ENCODE measurements around the gene FER1L5.

FER1L5 gene

DNA sequence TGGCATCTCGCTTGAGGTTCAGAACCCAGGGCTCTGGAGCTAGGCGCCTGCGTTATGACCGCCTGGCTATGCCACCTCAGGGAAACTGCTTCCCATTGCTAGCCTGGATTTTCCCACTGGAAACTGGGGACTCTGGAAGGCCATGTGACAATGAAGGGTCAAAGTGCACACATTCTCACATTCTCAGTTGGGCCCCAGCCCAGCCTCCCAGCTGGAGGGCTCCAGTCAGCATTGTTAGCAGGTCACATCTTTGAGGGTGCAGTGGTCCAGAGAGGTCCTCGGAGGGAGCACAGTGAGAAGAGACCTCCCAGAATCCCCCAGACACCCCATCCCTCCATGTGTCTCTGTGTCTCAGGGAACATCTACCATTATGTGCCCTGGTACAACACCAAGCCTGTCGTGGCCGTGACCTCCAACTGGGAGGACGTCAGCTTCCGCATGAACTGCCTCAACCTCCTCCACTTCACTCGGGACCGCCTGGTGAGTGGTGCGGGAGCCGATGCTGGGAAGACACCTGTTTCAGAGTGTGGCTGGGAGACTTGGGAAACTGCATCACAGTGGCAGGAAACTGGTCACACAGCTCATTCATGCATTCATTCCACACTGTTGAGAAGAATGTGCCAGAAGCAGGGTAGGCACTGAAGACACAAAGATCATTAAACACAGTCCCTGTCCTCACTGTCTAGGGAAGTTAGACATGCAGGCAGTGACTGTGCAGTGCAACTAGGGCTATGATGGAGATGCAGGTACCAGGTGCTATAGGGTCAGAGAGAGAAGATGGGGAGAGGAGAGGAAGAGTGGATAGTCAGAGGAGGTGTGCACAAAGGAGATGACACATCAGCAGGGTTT is 41.6 kb downstream of the FER1L5 start:
- DNase-seq: no peak

DNA sequence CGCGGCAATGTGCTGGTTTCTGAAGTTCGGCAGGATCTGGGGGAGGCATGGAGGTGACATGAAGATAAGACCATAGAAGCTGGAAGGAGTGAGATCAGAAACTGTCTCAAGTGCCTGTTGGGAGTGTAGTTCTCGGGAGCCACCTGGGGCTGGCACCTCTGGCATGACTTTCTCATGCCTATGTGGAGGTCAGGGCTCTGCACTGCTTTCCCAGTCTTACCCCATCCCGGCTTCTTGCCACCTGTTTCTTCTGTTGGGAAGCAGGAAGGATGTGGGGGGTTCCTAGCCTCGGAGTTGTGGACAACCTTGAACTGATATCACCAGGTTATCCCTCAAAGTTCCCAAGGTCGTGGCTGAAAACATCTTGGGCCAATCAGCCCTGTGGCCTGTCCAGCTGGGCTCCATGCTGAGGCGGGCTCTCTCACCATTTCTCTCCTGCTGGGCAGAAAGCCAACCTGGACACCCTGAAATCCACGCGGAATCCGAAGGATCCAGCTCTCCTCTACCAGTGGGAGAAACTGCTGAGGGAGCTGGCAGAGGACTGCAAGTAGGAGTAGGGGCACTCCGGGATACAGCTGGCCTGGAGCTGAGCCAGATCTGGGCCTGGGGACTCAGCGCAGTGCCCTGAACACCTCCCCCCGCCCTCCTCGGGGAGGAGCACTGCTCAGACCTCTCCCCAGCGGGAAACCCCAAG is 42.5 kb downstream of the FER1L5 start:
- no peak for DNase-seq

DNA sequence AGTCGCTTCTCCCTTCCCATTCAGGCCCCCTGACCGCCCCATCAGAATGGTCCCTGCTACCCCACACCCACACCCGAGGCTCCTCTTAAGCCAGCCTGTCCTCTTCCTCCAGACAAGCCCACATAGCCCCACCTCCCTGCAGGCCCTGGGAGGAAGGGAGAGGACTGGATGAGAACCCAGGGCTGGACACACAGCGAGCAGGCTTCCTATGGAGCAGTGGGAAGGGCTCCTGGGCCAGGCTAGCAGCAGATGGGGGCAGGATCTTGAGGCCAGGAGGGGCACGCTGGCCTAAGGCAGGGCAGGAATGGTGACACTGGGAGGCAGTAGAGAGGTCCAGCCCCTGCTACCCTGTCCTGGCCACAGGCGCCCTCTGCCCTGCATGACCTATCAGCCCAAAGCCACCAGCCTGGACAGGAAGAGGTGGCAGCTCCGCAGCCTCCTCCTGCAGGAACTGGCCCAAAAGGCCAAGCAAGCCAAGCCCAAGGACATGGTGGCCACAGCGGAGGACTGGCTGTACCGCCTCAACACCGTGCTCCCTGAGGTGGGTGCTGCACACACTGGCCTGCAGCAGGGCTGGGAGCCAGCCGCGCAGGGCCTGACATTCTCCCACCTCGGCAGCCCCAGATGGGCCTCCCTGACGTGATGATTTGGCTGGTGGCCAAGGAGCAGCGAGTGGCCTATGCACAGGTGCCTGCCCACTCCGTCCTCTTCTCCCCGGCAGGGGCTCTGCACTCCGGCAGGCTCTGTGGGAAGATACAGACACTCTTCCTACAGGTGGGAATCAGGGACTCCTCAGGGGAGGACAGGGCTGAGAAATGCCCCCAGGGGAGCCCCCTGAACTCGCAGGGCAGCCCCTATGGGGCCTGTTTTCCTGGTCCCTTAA is 43.3 kb downstream of the FER1L5 start:
- DNase-seq: no peak

DNA sequence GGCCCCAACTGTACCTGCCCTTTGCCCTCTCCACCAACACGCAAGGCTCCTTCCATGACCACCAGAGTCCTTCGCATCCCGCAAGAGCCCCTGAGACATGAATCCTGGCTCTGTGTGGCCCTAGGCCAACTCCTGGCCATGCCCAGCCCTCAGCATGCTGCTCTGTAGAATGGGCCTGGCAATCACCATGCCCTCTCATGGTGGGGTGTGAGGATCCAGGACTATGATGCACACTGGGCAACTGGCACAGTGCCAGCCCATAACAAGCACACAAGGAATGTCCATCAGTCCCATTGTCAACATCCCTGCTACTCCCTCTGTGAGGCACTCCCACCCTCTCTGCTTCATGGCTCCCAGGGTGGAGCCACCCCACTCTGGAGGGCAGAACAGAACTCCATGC is 44.7 kb downstream of the FER1L5 start:
- DNase-seq: no peak

DNA sequence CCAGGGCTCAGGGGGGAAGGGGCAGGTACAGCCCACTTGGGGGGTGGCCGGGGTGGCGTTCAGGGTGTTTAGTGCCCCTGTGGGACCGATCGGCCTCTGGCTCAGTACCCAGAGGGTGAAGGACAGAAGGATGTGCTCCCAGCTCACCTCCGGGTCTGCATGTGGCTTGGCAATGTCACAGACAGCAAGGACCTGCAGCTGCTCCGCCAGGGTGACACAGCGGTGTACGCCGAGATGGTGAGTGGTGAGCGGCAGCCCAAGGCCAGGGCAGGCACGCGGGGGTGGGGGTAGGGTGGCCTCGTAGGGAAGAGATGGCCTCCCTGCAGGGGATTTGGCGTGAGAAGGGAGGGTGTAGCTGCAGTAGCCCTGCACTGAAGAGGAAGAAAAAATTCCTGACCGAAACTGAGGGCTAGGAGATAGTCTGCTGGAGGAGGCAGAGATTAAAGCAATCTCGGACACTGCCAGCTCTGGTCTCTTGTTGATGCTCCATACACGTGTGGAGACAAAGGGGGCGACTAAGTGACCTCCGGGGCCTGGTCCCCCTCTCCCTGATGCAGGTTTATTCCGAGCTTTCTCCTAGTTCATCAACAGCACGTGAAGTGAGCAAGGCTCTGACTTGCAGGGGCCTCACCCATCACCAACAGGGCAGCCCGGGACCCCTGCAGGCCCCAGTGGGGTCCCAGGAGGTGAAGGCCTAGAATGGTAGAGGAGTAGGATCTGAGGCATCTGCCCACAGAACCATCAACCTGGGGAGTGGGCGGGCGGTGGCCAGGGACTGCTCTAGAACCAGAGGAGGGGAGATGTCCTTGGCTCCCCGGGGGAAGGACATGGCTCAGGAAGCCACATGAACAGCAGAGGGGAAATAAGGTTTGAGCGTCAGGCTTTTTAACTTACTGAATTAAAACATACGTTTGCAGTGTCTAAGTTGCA is 45.4 kb downstream of the FER1L5 start:
- DNase-seq: no peak

DNA sequence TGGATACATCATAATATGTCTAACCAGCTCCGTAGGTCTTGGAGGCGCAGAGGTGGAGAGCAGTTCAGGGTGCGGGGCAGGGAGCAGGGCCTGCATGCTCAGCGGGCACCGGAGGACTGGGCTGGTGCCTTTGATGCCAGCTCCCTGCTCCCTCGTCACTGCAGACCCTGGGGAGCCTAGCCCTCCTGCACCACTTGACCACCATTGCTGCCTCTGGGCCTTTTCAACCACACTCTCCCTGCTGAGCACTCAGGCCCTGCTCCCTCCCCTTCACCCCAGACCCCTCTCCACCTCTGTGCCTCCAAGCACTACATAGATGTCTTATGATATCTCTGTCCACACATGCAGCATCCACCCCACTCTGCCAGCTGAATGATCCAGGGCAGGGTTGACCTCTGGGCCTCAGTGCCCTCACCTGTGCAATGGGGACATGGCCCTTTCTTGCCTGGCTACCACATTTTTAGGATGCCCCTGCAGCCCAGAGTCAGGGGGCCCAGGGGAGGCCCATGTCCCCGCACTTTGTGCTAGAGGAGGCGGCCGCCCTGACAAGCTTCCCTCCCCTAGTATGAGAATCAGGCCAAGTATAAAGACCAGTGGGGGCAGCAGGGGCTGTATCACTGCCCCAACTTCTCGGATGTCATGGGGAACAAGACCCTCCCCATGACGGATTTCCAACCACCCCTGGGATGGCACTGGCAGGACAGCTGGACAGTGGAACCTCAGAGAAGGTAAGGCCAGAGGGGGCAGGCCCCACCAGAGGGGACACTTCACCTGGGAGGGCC is 46.3 kb downstream of the FER1L5 start:
- DNase-seq: no peak

DNA sequence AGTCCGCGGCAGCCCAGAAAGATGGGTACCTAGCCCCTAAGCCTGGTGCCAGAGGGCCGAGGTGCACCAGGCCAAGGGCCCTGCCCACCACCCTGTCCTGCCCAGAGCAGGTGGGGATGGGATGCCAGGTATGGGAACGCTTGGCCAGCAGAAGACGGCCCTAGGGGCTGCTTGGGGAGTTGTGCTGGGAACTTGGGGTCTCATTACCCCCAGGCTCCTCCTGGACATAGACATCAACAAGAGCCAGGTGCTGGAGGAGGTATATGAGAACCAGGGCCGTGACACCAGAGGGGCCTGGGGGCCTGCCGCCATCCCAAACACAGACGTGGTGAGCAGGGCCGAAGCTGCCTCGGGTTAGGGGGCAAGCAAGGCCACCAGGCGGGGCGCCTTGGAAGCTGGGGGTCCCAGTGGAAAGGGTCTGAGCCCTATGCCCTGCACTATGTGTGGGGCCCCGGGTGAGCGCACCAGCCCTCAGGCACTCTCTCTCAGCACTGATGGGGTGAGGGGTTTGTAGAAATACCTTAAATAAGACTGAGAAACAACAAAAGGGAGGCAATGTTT is 46.9 kb downstream of the FER1L5 start:
- DNase-seq: no peak

DNA sequence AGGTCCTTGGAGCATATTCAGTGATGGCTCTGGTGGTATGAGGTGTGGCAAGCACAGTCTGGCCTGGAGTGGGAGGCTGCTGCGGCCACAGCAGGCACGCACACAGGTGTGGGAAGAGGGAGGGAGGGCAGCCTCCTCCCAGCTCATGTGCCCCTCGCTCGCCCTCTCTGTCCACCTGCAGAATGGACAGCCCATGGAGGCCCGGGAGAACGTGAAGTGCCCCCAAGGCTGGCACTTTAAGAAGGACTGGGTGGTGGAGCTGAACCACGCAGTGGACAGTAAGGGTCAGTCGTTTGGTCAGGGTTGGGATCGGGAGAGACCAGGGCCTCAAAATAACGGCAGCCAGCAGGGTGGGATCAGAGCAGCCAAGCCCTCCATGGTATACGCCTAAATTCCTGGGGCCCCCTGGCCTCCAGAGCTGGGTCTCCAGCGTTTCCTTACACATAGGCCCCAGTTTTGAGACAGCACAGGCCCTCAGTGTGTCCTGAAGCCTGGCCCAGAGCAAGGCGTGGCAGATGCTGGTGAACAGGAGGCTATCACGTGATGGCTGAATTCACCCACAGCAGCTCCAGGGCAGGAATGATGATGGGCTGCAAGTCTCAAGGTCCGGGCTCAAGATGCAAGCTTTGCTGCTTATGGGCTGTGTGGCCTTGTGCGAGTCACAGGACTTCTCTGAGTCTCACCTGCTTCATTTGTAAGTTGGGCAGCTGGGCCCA is 47.9 kb downstream of the FER1L5 start:
- DNase-seq: no peak

DNA sequence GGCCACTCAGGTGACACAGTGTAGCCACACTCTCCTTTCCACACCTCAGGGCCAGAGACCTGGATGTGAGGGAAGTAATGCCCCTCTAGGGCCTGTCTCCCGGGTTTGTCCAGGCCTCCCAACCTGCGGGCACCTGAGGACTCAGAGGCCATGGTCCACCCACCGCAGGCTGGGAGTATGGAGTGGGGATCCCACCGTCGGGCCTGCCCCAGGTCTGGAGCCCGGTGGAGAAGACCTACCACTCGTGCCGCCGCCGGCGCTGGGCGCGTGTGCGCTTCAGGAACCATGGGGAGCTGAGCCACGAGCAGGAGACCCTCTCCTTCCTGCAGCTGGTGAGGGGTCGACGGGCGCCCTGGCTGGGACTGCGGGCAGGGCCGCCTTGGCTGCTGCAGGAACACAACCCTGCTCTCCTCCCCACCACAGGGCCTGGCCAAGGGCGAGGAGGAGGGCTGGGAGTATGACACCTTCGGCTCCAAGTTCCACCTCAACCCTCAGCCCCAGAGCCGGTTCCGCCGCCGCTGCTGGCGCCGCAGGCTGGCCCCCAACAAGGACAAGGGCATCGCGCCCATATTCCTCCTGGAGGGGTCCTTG is 48.6 kb downstream of the FER1L5 start:
- DNase-seq: no peak

DNA sequence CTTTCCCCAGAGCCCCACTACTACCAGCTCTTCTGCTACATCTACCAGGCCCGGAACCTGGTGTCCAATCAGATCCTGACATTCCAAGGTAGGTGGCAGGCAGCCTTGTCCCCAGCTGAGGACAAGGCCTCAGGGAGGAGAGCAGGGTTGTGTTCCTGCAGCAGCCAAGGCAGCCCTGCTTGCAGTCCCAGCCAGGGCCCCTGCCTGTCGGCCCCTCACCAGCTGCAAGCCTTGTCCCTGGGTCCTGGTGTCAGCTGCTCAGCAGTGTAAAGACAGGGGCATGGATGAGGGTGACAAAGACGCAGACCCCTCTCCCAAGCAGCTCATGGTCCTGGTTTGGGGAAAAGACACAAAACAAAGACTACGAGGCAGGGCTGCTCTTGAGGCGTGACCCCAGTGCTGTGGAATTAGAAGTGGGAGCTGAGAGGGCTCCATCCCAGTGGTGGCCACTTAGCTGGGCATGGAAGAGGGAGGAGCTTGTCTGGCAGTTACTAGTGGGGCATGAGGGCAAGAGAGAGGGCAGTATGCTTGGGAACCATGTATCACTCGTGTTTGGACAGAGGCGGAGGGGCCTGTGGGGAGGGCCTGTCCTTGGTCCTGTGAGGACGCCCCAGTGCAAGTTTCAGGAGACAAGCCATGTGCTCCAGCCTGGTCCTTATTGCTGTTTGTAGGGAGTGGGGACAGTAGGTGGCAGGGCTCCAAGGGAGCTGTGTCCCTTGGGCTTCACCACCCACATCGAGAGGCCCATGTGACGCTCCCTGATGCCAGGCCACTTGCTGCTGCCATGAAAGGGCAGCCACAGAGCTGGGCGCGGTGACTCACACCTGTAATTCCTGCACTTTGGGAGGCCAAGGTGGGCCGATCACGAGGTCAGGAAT is 49.8 kb downstream of the FER1L5 start:
- no peak for DNase-seq

DNA sequence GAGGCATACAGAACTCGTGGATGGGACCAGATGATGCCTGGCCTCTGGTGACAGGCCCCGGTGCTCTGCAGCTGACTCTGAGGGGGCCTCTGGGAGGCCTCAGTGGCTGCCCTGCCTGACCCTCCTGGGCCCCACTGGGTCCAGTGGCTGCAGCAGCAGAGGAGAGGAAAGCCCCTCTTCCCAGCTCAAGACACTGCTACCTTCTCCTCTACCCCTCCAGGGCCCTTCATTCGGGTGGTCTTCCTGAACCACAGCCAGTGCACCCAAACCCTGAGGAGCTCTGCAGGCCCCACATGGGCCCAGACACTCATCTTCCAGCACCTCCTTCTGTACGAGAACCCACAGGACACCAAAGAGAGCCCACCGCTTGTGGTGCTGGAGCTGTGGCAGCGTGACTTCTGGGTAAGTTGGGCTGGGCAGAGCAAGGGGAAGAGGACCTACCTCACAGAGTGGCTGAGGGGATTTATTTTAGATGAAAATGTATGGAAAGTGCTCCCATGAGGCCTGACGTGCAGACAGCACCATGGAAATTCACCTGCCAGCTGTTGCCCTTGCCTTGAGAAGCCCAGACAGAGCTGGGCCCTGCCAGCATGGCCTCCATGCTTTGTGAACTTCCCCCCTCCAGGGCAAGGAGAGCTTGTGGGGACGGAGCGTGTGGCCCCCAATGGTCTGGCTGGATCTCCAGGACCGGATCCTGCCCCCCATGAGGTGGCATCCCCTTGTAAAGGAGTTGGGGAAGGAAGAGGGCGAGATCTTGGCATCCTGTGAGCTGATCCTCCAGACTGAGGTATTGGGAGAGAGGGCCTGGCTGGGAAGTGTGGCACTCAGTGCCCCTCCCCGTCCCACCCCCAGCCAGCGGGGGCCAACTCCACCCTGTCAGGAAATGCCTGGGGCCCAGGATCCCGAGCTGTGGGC is 51.0 kb downstream of the FER1L5 start:
- no peak for DNase-seq

DNA sequence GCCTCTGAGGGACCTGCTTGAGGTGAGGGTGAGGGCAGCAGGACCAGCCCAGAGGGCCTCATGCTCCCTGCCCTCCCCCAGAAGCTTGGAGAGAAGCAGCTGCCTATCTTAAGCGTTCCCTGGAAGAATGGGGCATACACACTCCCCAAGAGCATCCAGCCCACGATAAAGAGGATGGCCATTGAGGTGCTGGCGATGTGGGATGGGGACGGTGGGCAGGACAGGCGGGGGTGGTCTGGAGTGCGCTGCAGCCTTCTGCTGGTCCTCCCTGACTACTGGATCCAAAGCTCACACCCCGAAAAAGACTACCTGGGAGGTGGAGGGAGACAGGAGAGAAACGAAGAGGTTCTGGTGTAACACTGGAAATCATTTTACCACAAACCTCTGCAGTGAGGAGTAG is 51.7 kb downstream of the FER1L5 start:
- DNase-seq: no peak

DNA sequence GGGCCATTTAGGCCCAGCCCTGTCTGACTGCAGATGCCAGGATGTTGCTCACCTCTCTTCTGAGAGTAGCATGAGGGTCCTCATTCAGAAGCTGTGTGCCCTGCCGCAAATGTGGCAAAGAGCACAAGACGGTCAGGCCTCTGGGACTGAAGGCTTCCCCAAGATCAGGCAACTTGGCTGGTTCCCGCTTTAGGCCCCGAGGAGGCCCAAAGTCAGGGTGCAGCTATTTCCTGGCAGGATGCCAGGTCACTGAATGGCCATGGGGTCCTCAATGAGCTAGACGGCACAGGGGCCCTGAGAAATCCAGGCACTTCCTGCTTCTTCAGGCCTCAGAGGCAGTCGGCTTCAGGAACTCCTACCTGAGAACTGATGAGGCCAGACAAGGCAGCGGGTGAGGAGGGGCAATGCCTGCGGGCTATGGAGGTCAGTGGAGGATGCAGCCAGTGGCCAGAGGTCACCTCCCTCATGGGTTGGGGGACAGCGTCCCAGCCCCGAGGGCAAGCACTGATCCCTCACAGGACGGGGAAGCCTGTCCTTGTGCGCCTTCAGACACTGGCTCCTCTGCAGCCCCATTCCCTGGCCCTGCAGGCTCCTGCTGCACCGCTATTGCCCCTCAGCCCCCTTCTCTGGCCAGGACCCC is 52.4 kb downstream of the FER1L5 start:
- DNase-seq: no peak

DNA sequence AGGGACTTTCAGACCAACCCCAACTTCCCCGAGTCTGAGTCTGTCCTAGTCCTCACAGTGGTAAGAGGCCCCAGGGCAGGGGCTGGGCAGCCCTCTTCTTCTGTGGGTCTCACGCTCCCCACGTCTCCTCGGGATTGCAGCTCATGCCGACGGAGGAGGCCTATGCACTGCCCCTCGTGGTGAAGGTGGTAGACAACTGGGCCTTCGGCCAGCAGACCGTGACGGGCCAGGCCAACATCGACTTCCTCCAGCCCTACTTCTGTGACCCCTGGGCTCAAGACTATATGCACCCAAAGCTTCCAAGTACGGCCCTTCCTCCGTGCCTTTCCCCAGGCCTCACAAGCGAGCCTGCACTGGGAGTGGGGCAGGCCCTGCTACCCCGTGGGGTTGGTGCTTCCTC is 53.0 kb downstream of the FER1L5 start:
- DNase-seq: no peak

DNA sequence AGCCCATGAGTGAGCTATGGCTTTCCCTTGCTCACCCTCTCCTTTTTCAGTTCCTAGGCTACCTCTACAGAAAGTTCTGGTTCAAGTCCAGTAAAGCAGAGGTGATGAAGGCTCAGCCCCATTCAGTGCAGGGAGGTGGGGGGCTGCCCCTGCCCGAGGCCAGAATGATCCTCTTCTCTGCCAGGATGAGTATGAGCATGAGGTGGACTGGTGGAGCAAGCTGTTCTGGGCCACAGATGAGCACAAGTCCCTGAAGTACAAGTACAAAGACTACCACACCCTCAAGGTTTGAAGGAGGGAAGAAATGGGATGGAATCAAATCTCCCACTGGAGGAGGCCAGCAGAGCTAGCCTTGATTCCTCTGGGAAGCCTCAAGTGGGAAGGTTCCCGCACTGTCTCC is 54.9 kb downstream of the FER1L5 start:
- DNase-seq: no peak

DNA sequence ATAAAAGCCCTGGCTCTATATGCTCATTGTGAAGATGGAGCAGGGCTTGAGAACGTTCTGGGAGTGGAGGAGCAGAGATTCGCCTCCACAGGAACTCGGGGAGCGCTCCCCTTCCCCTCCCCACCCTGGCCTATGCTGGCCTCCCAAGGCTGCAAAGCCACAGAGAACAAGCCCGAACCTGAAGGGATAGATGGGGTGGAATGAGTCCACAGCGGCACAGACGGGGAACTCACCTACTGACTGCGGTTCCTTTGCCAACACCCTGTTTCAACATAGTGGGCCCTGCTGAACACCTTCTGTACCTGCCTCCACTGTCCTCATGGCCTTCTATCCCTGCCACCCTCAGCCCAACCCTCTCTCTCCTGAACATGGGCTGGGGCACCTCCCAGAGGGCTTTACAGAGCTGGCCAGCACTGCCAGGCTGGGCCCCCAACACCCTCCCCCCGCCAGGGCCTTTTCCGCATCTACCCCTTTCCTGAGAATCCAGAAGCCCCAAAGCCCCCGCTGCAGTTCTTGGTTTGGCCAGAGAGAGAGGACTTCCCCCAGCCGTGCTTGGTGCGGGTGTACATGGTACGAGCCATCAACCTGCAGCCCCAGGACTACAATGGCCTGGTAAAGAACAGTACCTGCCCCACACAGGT is 55.8 kb downstream of the FER1L5 start:
- DNase-seq: no peak

DNA sequence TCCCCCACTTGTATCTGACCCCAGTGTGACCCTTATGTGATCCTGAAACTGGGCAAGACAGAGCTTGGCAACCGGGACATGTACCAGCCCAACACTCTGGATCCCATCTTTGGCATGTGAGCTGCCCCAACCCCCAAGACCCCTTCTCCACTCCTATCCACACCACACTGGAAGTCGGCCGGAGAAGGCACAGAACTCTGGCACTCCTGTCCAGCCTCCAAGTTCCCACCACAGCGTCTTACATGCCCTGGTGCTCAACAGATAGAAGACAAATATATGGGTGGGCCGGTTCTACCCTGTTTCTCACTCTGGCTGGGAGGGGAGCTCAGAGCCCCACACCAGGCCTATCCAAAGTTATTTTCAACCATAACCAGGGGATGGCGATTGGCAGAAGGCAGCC is 56.5 kb downstream of the FER1L5 start:
- DNase-seq: no peak
